Glutamatergic neuron (in vitro differentiated cells): ENCODE data around the gene GOLGA2. TPM values are rescaled to one million over a fixed set of nuclear protein-coding genes. Genes with fewer than 3 reads are reported as not detected.

Source experiments
- DNase-seq: peaks from one replicate; pipeline ENCODE4 v3.0.0; 2022
- H3K27ac Mint-ChIP-seq: one replicate; pipeline ENCODE4 v1.8.0; 2020; ENCODE audit warnings: mild to moderate bottlenecking, mixed read lengths, inconsistent platforms; ENCODE audit not compliant: unreplicated experiment
- H3K27me3 Mint-ChIP-seq: one replicate; pipeline ENCODE4 v1.8.0; 2020; ENCODE audit warnings: mild to moderate bottlenecking, moderate library complexity, mixed read lengths, inconsistent platforms; ENCODE audit not compliant: unreplicated experiment
- H3K36me3 Mint-ChIP-seq: one replicate; pipeline ENCODE4 v1.8.0; 2020; ENCODE audit warnings: mild to moderate bottlenecking, mixed read lengths, inconsistent platforms; ENCODE audit not compliant: unreplicated experiment
- H3K4me1 Mint-ChIP-seq: one replicate; pipeline ENCODE4 v1.8.0; 2020; ENCODE audit warnings: mild to moderate bottlenecking, low read depth, mixed read lengths, inconsistent platforms; ENCODE audit not compliant: unreplicated experiment
- H3K4me3 Mint-ChIP-seq: one replicate; pipeline ENCODE4 v1.8.0; 2020; ENCODE audit warnings: mild to moderate bottlenecking, mixed read lengths, inconsistent platforms; ENCODE audit not compliant: unreplicated experiment
- H3K9me3 Mint-ChIP-seq: one replicate; pipeline ENCODE4 v1.8.0; 2020; ENCODE audit warnings: mild to moderate bottlenecking, moderate library complexity, mixed read lengths, inconsistent platforms; ENCODE audit not compliant: unreplicated experiment
- CTCF ChIP-seq: fragments of 200-600 bp; sonication (generic); IDR thresholded peaks from one replicate; pipeline ENCODE4 v1.5.0; 2021; ENCODE audit not compliant: partially characterized antibody, unreplicated experiment
- total RNA-seq: library from RNA; stranded (reverse); fragmentation: NEBNext Ultra II Directional; extraction: Animal tissue kit (Norgen Biotek cat#: 25700); gene quantifications from one replicate; pipeline ENCODE4 v1.2.1, GENCODE V29; 2021; ENCODE audit not compliant: unreplicated experiment

The GOLGA2 gene
- total RNA-seq, 1 donor from 2014 or later = 78.3 TPM

GRCh38 chr9:128298535-128299482, 23.0 kb upstream of the GOLGA2 start:
- Mint-ChIP-seq H3K36me3 (no peaks in the 10 kb centered on the region), H3K27ac (no peak overlapping the region), H3K27me3 (peaks cover 3% of the 10 kb centered on the region), H3K9me3 (no peaks in the 10 kb centered on the region), H3K4me3 (no peak overlapping the region), H3K4me1 (no peaks in the 10 kb centered on the region)
- TF ChIP-seq CTCF = no peak
- no peak for DNase-seq

- TF ChIP-seq CTCF = no peak
- Mint-ChIP-seq H3K27me3 (peaks cover 3% of the 10 kb centered on the region), H3K4me3 (no peak overlapping the region), H3K9me3 (no peaks in the 10 kb centered on the region), H3K4me1 (no peaks in the 10 kb centered on the region), H3K36me3 (no peaks in the 10 kb centered on the region), H3K27ac (no peak overlapping the region)
- DNase-seq = no peak
Observed at GRCh38 chr9:128297221-128297773, 21.5 kb upstream of the GOLGA2 start.

GRCh38 chr9:128296340-128297220, 20.8 kb upstream of the GOLGA2 start:
- H3K36me3 Mint-ChIP-seq = no peaks in the 10 kb centered on the region
- H3K27ac Mint-ChIP-seq = no peak overlapping the region
- H3K4me1 Mint-ChIP-seq = no peaks in the 10 kb centered on the region
- no peaks in the 10 kb centered on the region for H3K9me3 Mint-ChIP-seq
- no peak overlapping the region for H3K4me3 Mint-ChIP-seq
- DNase-seq = no peak
- TF ChIP-seq CTCF = no peak
- no peaks in the 10 kb centered on the region for H3K27me3 Mint-ChIP-seq

GRCh38 chr9:128294142-128294541, 18.3 kb upstream of the GOLGA2 start:
- no peaks in the 10 kb centered on the region for H3K9me3 Mint-ChIP-seq
- DNase-seq = no peak
- H3K4me3 Mint-ChIP-seq = no peak overlapping the region

More at GRCh38 chr9:128294142-128294541, 18.3 kb upstream of the GOLGA2 start:
- Mint-ChIP-seq H3K36me3 (no peaks in the 10 kb centered on the region), H3K27ac (no peak overlapping the region), H3K27me3 (no peaks in the 10 kb centered on the region), H3K4me1 (no peaks in the 10 kb centered on the region)
- TF ChIP-seq CTCF = no peak
